ENCODE data around the gene CELSR2. TPM values are rescaled to one million over a fixed set of nuclear protein-coding genes. Genes with fewer than 3 reads are reported as not detected.
A peak's percentile ranks its signal among the peaks of the same experiment; 100 is the strongest.

Gene CELSR2, protein sequence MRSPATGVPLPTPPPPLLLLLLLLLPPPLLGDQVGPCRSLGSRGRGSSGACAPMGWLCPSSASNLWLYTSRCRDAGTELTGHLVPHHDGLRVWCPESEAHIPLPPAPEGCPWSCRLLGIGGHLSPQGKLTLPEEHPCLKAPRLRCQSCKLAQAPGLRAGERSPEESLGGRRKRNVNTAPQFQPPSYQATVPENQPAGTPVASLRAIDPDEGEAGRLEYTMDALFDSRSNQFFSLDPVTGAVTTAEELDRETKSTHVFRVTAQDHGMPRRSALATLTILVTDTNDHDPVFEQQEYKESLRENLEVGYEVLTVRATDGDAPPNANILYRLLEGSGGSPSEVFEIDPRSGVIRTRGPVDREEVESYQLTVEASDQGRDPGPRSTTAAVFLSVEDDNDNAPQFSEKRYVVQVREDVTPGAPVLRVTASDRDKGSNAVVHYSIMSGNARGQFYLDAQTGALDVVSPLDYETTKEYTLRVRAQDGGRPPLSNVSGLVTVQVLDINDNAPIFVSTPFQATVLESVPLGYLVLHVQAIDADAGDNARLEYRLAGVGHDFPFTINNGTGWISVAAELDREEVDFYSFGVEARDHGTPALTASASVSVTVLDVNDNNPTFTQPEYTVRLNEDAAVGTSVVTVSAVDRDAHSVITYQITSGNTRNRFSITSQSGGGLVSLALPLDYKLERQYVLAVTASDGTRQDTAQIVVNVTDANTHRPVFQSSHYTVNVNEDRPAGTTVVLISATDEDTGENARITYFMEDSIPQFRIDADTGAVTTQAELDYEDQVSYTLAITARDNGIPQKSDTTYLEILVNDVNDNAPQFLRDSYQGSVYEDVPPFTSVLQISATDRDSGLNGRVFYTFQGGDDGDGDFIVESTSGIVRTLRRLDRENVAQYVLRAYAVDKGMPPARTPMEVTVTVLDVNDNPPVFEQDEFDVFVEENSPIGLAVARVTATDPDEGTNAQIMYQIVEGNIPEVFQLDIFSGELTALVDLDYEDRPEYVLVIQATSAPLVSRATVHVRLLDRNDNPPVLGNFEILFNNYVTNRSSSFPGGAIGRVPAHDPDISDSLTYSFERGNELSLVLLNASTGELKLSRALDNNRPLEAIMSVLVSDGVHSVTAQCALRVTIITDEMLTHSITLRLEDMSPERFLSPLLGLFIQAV (N-terminal part only)
- 3.5 TPM in 2 replicates for total RNA-seq (2014; rRNA removed; shearing (Covaris generic))
- 15.9 and 19.4 TPM in 2 replicates for polyA plus RNA-seq (2015; cell fraction: cytosol; rRNA removed)
- 17.9 and 21.0 TPM in 2 replicates for polyA plus RNA-seq (2015; cell fraction: nucleus; rRNA removed)

DNA sequence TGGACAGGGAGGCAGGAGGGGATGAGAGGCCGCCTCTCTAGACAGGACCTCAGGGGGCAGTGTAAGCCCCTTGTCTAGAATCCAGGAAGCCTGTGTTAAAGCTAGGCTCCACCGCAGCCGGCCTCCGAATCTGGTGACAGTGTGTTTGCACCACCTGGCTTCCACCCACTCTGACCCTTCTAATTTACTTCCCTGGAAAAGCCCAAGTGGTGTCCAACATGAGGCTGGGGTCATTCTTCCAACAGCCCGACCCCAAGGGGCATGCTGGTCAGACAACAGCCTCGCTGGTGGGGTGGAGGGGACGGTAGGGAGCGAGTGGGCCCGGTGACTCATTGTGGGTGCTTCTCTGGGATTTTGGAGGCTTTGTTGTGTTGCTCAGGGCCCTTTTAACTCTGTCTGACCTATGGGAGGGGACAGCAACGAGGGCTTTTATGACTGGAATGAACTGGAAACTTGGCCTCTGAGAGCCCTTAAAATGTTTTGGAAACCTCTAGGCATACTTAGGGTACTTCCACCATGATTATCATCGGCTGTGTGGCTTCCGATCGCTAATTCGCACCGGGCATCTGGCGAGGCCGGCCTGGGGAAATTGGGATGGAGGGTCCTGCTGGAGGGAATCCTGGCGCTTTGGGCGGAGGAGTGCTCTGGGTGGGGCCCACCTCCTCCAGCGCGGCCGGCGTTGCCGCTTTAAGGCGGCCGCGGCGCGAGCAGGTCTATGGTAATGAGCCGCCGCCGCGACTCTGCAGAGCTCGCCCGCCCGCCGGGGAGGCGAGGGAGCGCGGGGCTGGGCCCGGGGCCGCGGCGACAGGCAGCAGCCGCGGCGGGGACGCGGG, at the start of gene CELSR2:
Gene CELSR2 (plus strand): TSS at position 743 of the 833 bp plus-strand sequence. CDS start 541 bp downstream, outside the sequence.
- in situ Hi-C loops (cut with HindIII; ENCODE audit: low pct_unique_long_range_greater_than_20kb, low sequenced_read_pairs), result no loop called here
- DNase-seq (ENCODE audit: low read depth, low spot score), result peak; percentile 63

DNA sequence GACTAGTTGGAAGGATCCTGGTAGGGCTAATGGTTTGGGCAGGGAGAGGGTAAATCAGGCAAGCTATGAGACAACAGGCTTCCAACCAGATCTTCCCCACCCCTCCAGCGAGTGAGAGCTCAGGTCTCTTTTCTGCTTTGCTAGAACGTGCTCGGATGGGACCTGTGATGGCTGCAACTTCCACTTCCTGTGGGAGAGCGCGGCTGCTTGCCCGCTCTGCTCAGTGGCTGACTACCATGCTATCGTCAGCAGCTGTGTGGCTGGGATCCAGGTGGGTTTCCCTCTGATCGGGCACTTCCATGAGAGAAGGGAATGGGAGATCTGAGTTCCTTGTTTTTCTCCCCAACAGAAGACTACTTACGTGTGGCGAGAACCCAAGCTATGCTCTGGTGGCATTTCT, 49.6 kb upstream of the CELSR2 start:
- in situ Hi-C loops (cut with HindIII; ENCODE audit: low pct_unique_long_range_greater_than_20kb, low sequenced_read_pairs), result no loop called here
- DNase-seq (ENCODE audit: low read depth, low spot score), result no peak

DNA sequence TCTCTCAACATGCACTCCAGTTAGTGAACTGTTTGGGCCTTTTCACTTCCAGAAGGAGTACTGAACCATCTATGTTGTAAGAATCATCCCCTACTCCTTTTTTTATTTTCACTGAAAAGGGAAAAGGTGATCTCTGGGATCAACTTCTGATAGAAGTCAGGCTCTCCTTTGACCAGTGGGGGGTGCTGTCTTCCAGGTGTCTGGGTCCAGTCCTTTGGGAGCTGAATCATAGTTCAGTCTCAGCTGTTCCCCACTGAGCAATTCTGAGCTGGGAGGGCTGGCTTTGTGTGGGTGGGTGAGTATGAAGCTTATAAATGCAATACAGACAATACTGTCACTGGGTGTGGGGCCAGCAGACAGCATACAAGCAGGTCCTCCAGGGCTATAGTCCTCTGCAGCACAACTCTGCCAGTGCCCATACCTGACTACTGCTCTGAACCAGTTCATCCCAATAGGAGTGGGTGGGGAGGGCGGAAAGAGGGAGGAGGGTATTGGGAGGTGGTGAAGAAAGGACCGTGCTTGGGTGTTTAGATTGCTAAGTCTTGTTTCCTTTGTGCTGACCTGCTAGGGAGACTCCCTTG, 48.1 kb upstream of the CELSR2 start:
- DNase-seq (ENCODE audit: low read depth, low spot score), result peak; percentile 72
- in situ Hi-C loops (cut with HindIII; ENCODE audit: low pct_unique_long_range_greater_than_20kb, low sequenced_read_pairs), result no loop called here

DNA sequence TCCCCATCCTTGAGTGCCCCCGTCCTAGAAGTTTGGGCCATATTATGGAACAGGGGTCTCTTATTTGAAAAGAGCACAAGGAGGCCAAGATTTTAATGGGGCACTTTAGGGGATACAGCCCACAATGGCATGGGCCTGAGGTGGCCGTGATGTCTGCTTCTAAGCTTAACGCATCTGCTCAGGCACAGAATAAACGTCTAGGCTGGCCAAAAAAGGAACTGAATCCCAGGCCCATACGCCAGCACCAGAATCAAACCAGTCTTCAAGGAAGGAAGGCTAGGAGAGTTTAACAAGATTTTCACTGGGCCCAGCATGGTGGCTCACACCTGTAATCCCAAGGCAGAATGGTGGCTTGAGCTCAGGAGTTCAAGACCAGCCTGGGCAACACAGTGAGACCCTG, 44.9 kb upstream of the CELSR2 start:
- DNase-seq (ENCODE audit: low read depth, low spot score), result no peak
- in situ Hi-C loops (cut with HindIII; ENCODE audit: low pct_unique_long_range_greater_than_20kb, low sequenced_read_pairs), result no loop called here

DNA sequence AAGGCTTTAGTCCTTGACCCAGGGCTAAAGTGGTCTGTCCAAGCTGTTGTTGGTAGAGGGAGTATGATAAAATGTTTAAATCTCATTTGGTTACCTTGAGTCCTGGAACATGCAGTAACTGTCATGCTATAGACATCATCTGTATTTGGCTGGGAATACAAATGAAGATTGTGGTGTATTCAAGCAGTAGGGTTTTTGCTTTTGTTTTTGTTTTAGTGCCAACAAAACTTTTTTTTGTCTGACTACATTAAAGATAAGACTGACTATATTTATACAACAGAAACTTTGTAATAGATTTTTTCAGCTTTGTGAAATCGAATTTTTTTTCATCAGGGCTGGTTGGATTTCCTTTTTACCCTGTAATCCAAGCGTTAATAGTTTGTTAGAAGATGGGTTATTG, 43.0 kb upstream of the CELSR2 start:
- in situ Hi-C loops (cut with HindIII; ENCODE audit: low pct_unique_long_range_greater_than_20kb, low sequenced_read_pairs), result no loop called here
- DNase-seq (ENCODE audit: low read depth, low spot score), result no peak

DNA sequence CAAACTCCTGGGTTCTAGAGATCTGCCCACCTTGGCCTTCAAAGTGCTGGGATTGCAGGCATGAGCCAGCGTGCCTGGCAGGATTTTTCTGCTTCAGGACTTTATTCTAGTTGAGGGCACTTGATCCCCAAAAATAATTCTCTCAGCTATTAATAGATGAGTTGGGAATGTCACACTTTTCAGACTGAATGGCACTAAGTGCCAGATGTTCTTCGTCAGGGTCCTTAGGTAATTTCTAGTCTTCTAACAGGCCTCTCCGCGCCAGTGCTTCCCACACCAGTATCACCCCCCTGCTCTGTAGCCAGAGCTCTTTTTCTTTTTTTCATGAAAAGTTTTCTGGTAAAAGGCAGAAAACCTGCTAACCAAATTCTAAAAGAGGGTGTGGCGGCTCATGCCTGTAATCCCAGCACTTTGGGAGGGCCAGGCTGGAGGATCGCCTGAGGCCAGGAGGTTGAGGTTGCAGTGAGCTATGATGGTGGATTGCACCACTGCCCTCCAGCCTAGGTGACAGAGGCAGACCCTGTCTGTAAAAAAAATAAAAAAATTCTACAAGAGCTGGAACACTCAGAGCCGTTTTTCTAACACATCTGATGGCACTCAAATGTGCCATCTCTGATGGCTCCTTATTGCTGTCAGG, 41.8 kb upstream of the CELSR2 start:
- in situ Hi-C loops (cut with HindIII; ENCODE audit: low pct_unique_long_range_greater_than_20kb, low sequenced_read_pairs), result no loop called here
- DNase-seq (ENCODE audit: low read depth, low spot score), result no peak

DNA sequence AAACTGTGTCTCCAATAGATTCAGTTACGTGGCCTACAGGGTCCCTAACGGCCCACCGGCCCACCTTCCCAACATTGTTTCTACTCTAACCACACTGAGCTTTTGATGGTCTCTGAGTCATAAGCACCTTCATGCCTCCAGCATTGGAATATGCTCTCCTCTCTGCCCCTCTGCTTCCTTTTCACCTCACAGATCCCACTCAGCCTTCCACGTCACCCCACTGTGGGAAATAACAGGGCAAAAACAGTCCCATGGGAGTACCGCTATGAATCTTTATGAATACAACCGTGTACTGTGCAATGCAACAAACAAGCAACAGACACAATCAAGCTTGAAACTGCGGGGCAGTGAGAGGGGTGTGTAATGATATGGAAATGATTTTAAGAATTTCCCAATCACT, 40.9 kb upstream of the CELSR2 start:
- in situ Hi-C loops (cut with HindIII; ENCODE audit: low pct_unique_long_range_greater_than_20kb, low sequenced_read_pairs), result no loop called here
- DNase-seq (ENCODE audit: low read depth, low spot score), result no peak

DNA sequence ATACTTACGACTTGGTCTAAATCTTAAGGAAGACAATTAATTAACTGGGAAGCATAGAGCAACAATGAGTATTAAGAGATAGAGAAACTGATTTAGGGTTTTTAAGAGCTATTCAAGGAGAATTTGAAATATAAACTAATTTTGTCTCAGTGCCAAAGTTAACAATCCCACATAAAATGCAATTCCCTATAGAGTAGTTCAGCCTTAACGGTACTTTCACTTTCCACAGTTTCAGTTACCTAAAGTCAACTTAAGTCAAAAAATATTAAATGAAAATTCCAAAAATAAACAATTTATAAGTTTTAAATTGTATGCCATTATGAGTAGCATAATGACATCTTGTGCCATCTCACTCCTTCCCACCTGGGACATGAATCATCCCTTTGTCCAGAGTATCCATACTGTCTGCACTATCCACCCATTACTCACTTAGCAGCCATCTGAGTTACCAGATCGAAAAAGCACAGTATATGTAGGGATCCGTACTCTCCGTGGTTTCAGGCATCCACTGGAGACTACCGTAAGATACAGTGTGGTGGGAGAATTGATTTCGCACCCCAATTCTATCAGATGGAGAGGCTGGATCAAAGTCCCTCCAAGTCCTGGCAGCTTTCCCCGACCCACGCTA, 40.4 kb upstream of the CELSR2 start:
- DNase-seq (ENCODE audit: low read depth, low spot score), result no peak
- in situ Hi-C loops (cut with HindIII; ENCODE audit: low pct_unique_long_range_greater_than_20kb, low sequenced_read_pairs), result no loop called here

DNA sequence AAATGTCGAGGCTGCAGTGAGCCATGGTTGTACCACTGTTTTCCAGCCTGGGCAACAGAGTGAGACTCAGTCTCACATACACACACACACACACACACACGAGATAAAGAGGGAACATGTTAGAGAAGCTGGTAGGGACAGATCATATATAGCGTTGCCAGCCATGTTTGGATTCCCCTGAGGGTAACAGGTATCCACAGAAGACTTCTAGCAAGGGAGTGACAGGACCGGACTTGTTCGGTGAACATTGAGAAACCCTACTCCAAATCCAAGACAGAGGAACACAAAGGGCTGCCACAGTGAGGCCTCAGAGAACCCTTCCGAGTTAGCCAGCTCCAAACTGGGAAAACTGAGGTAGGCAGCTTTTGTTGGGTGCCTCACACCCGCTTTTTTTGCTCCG, 39.3 kb upstream of the CELSR2 start:
- in situ Hi-C loops (cut with HindIII; ENCODE audit: low pct_unique_long_range_greater_than_20kb, low sequenced_read_pairs), result no loop called here
- DNase-seq (ENCODE audit: low read depth, low spot score), result no peak

DNA sequence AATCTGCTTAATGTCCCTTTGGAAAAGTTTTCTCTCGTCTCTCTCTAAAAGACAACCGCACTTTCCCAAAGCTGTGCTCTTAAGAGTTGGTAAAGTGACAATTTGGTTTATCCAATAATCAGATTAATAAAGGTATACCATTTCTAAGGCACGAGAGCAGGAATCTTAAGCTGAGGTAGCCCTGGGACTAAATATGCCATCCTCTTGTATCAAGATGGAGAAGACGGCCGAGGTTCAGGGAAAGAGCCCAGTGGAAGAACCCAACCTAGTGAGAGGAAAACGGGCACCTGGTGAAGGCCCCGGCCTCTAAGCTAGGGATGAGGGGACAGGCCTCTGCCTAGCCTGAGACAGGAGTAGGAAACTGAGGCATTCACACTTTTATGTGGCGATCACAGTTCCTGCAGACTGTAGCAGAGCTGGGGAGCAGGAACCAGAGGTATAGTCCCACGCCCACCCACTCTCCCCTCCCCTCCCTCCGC, 36.0 kb upstream of the CELSR2 start:
- in situ Hi-C loops (cut with HindIII; ENCODE audit: low pct_unique_long_range_greater_than_20kb, low sequenced_read_pairs), result no loop called here
- no peak for DNase-seq (ENCODE audit: low read depth, low spot score)

DNA sequence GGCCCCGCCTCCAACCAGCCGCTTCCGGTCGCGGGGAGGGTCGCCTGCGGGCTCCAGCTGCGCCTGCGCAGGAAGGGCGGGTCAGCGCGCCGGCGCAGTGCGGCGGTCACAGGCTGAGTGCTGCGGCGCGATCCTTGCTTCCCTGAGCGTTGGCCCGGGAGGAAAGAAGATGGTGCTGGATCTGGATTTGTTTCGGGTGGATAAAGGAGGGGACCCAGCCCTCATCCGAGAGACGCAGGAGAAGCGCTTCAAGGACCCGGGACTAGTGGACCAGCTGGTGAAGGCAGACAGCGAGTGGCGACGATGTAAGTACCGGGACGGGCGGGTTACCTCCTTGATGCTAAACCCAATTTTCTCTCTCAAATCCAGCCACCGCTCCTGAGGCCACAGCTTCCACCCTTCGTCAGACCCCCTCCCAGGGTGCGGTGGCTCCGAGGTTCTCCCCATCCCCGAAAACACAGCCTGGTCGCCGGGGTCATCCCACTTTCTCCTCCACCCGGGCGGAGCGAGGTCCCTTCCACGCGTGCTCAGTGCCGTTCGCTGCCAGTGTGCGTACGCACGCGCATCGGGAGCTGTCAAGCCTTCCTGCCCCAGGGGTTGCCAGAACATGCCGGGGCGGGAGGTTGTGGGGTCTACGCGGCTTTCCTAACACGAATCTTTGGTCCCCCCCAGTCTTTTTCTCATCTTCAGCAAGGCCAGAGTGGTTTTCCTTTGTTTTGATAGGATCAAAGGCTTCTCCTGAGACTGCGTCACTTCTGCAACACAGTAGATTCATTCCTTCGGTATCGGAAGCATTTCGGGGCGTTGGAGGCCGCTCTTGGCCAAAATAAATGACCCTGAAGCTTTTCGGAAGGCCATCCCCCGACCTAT, 35.3 kb upstream of the CELSR2 start, which contains the start of gene SARS1:
Gene SARS1 (plus strand): TSS at position 95 of the 870 bp plus-strand sequence. CDS start 75 bp downstream, at position 170.
- DNase-seq (ENCODE audit: low read depth, low spot score), result peak; percentile 82
- in situ Hi-C loops (cut with HindIII; ENCODE audit: low pct_unique_long_range_greater_than_20kb, low sequenced_read_pairs), result no loop called here

DNA sequence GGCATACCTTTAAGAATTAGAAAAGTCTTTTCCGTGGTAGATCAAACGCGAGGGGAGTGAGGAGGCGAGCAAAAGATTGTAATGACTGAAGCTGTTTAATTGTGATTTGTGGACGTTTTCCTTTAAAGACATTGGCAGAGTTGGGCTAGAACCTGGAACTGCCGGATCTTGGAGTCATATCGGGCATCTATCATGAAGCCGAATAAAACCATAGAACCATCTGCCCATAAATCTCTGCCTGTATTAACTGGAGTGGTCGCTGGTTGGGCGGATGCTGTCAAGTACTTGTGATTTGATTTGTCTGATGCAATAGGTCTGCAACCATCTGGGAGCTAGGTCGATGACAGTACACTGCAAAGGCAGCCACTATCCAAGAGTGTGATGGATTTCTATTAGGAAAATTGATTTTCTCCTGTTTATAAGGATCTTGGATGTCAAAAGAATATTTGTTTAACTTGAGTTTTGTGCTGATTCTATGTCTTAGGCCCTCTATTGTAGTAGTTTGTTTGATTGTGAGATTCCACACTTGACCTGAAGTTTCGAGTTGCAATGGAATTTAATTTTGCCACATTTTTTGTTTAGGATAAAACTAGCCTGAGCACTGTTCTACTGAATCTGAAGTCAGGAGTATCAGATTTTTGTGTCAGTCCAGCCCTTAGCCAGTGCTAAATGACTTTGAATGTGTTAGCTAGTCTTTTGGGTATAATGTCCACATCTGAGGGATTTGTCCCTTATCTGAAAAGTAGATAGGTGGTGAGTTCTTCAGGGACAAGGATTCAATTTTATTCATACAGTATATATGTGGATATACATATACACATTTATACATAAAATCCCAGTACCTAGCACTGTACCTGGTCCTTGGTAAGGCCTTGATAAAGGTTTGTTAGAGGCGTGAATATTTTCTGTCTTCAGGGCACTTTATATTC, 34.4 kb upstream of the CELSR2 start:
- in situ Hi-C loops (cut with HindIII; ENCODE audit: low pct_unique_long_range_greater_than_20kb, low sequenced_read_pairs), result no loop called here
- DNase-seq (ENCODE audit: low read depth, low spot score), result peak; percentile 84

DNA sequence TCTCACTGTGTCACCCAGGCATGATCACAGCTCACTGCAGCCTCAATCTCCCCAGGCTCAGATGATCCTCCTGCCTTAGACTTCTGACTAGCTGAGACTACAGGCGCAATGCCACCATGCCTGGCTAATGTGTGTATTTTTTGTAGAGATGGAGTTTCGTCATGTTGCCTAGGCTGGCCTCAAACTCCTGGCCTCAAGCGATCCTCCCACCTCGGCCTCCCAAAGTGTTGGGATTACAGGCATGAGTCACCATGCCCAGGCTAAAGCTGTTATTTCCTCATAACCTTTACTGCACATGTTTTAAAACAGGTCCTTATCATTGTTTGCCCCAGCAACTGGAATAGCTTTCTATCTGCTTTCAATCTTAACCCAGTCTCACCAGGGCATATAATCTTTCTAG, 32.7 kb upstream of the CELSR2 start:
- DNase-seq (ENCODE audit: low read depth, low spot score), result no peak
- in situ Hi-C loops (cut with HindIII; ENCODE audit: low pct_unique_long_range_greater_than_20kb, low sequenced_read_pairs), result no loop called here

DNA sequence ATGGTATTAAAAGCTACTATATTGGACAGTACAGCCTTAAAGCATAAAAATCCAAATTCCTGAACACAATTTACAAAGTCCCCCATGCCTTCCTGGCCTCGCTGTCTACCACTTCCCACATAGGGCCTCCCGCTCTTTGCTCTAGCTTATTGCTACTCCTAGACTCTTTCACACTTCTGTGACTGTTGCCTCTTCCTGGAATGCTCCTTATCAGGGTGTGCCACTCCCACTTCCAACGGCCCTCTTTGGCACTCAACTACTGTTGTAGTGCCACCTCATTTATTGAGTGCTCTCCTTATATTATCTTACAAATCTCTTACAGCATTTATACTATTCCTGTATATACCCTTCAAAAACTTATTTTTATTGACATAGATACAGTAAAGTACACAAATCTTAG, 30.8 kb upstream of the CELSR2 start:
- in situ Hi-C loops (cut with HindIII; ENCODE audit: low pct_unique_long_range_greater_than_20kb, low sequenced_read_pairs), result no loop called here
- no peak for DNase-seq (ENCODE audit: low read depth, low spot score)

All from SK-MEL-5 (cell line).